Breast epithelium (tissue), 4 donors: Measurements from ENCODE around the gene SCP2D1. TPM values are rescaled to one million over a fixed set of nuclear protein-coding genes. Genes with fewer than 3 reads are reported as not detected.

Experiments
- DNase-seq, 2 donors: peaks; one replicate each; pipeline ENCODE4 v3.0.0-alpha.2; 2019; ENCODE audit warnings: low spot score in 2 of 2
- H3K27ac ChIP-seq, 2 donors: fragments of 200-600 bp; sonication (generic) in 1 of 2; one replicate each; pipeline ENCODE4 v1.5.1; 2016 to 2019; ENCODE audit warnings: mild to moderate bottlenecking in 1 of 2
- H3K27me3 ChIP-seq, 2 donors: fragments of 200-600 bp; sonication (generic) in 1 of 2; one replicate each; pipeline versions ENCODE4 v1.5.1 to v1.6.0; 2017 to 2019; ENCODE audit warnings: control low read depth in 1 of 2, mild to moderate bottlenecking in 1 of 2
- H3K36me3 ChIP-seq: fragments of 200-600 bp; one replicate; pipeline ENCODE4 v1.5.1; 2019
- H3K4me1 ChIP-seq, 2 donors: fragments of 200-600 bp; sonication (generic); one replicate each; pipeline ENCODE4 v1.5.1; 2016 to 2019; ENCODE audit warnings: control low read depth in 1 of 2
- H3K4me3 ChIP-seq, 3 donors: fragments of 200-600 bp; sonication (generic); 1 replicate in 2 of 3; 2 replicates in 1 of 3; pipeline ENCODE4 v1.5.1; 2016 to 2019; ENCODE audit warnings: mild to moderate bottlenecking in 3 of 3, moderate library complexity in 2 of 3
- H3K9me3 ChIP-seq, 2 donors: fragments of 200-600 bp; sonication (generic) in 1 of 2; one replicate each; pipeline ENCODE4 v1.5.1; 2016 to 2019; ENCODE audit warnings: control low read depth in 1 of 2
- CTCF ChIP-seq, 3 donors: fragments of 450-650 bp; IDR thresholded peaks; one replicate each; pipeline ENCODE4 v1.5.1; 2016 to 2017; ENCODE audit warnings: antibody characterized with exemption in 3 of 3, mild to moderate bottlenecking in 3 of 3, moderate library complexity in 3 of 3
- POLR2A ChIP-seq: fragments of 450-650 bp; IDR thresholded peaks from one replicate; pipeline ENCODE4 v1.6.1; 2016; ENCODE audit warnings: antibody characterized with exemption, mild to moderate bottlenecking, moderate library complexity
- POLR2AphosphoS5 ChIP-seq, 3 donors: sonication (generic); formaldehyde crosslinking; IDR thresholded peaks; one replicate each; pipeline ENCODE4 v1.6.1; 2017; ENCODE audit warnings: antibody characterized with exemption in 3 of 3
- intact Hi-C: fragments of 100-400 bp; cut with DNase I; formaldehyde crosslinking; loops from one replicate; pipeline ENCODE4 v1.15.1; 2023; ENCODE audit warnings: low total_unique reads
- total RNA-seq, 3 donors: library from RNA; depleted of rRNA; stranded (reverse); fragments of >200 nt; gene quantifications; one replicate each; pipeline ENCODE4 v1.1.0, GENCODE V29; 2016

Gene SCP2D1
- total RNA-seq, 3 donors from 2014 or later, result not detected

GRCh38 chr20:18832546-18833200, 19.1 kb downstream of the SCP2D1 start:
- TF ChIP-seq CTCF (IDR thresholded peaks at IDR 0.05) (no peak), POLR2A (no peak), POLR2AphosphoS5 (IDR thresholded peaks at IDR 0.05) (no peak)
- Histone ChIP-seq H3K4me1 (no peaks in the 10 kb centered on the region), H3K27me3 (no peaks in the 10 kb centered on the region), H3K27ac (no peak overlapping the region), H3K9me3 (no peaks in the 10 kb centered on the region), H3K4me3 (no peak overlapping the region), H3K36me3 (no peaks in the 10 kb centered on the region)
- intact Hi-C loops, result no loop called here
- no peak for DNase-seq

- Histone ChIP-seq H3K27ac (no peak overlapping the region), H3K4me3 (no peak overlapping the region), H3K9me3 (no peaks in the 10 kb centered on the region), H3K36me3 (no peaks in the 10 kb centered on the region), H3K4me1 (no peaks in the 10 kb centered on the region), H3K27me3 (no peaks in the 10 kb centered on the region)
- no peak for DNase-seq
- intact Hi-C loops, result no loop called here
- TF ChIP-seq POLR2A, result no peak
- no peak for TF ChIP-seq CTCF (IDR thresholded peaks at IDR 0.05)
- no peak for TF ChIP-seq POLR2AphosphoS5 (IDR thresholded peaks at IDR 0.05)
Measured at GRCh38 chr20:18835466-18836256, 22.1 kb downstream of the SCP2D1 start.

GRCh38 chr20:18837718-18838117, 24.1 kb downstream of the SCP2D1 start:
- DNase-seq, result no peak
- TF ChIP-seq POLR2AphosphoS5 (IDR thresholded peaks at IDR 0.05) (no peak), POLR2A (no peak), CTCF (IDR thresholded peaks at IDR 0.05) (no peak)
- Histone ChIP-seq H3K4me3 (no peak overlapping the region), H3K9me3 (no peaks in the 10 kb centered on the region), H3K4me1 (no peaks in the 10 kb centered on the region), H3K27ac (no peak overlapping the region), H3K36me3 (no peaks in the 10 kb centered on the region), H3K27me3 (no peaks in the 10 kb centered on the region)
- intact Hi-C loops, result no loop called here

GRCh38 chr20:18839507-18840247, 26.1 kb downstream of the SCP2D1 start:
- no peaks in the 10 kb centered on the region for H3K36me3 ChIP-seq
- TF ChIP-seq CTCF (IDR thresholded peaks at IDR 0.05) (no peak), POLR2AphosphoS5 (IDR thresholded peaks at IDR 0.05) (no peak), POLR2A (no peak)

GRCh38 chr20:18840248-18840645, 26.7 kb downstream of the SCP2D1 start:
- intact Hi-C loops, result no loop called here
- no peak for TF ChIP-seq CTCF (IDR thresholded peaks at IDR 0.05)
- H3K9me3 ChIP-seq, result no peaks in the 10 kb centered on the region

More at GRCh38 chr20:18839507-18840247, 26.1 kb downstream of the SCP2D1 start:
- no peaks in the 10 kb centered on the region for H3K27me3 ChIP-seq
- intact Hi-C loops, result no loop called here
- no peak overlapping the region for H3K4me3 ChIP-seq
- no peaks in the 10 kb centered on the region for H3K4me1 ChIP-seq
- H3K27ac ChIP-seq, result no peak overlapping the region
- DNase-seq, result no peak
- no peaks in the 10 kb centered on the region for H3K9me3 ChIP-seq

More at GRCh38 chr20:18840248-18840645, 26.7 kb downstream of the SCP2D1 start:
- no peak for DNase-seq
- Histone ChIP-seq H3K36me3 (no peaks in the 10 kb centered on the region), H3K4me3 (no peak overlapping the region), H3K27me3 (no peaks in the 10 kb centered on the region), H3K4me1 (no peaks in the 10 kb centered on the region), H3K27ac (no peak overlapping the region)
